Stomach (tissue), 9 donors: Measurements from ENCODE around the gene TPD52L1. TPM values are rescaled to one million over a fixed set of nuclear protein-coding genes. Genes with fewer than 3 reads are reported as not detected.

ENCODE experiments used
- DNase-seq, 2 donors: peaks; one replicate each; pipeline versions ENCODE4 v3.0.0 to v3.0.0-alpha.2; 2013 to 2019
- H3K27ac ChIP-seq, 5 donors: fragments of 200-600 bp in 4 of 5; sonication (generic) in 4 of 5; one replicate each; pipeline ENCODE4 v1.5.1; 2013 to 2019; ENCODE audit warnings: mild to moderate bottlenecking in 1 of 5, moderate library complexity in 1 of 5
- H3K27me3 ChIP-seq, 3 donors: fragments of 200-600 bp; sonication (generic); one replicate each; pipeline ENCODE4 v1.5.1; 2017 to 2019; ENCODE audit warnings: mixed run types in 1 of 3
- H3K36me3 ChIP-seq, 4 donors: fragments of 200-600 bp; sonication (generic); 1 replicate in 3 of 4; 2 replicates in 1 of 4; pipeline ENCODE4 v1.5.1; 2016 to 2019
- H3K4me1 ChIP-seq, 4 donors: fragments of 200-600 bp; sonication (generic); one replicate each; pipeline ENCODE4 v1.5.1; 2016 to 2019
- H3K4me3 ChIP-seq, 4 donors: fragments of 200-600 bp; sonication (generic) in 3 of 4; one replicate each; pipeline ENCODE4 v1.5.1; 2016 to 2019; ENCODE audit warnings: mild to moderate bottlenecking in 1 of 4
- H3K9me3 ChIP-seq, 4 donors: fragments of 200-600 bp; sonication (generic); one replicate each; pipeline ENCODE4 v1.5.1; 2016 to 2019
- CTCF ChIP-seq, 7 experiments: fragments of 450-650 bp in 4 of 7; fragments of 200-600 bp in 3 of 7; sonication (generic) in 3 of 7; IDR thresholded peaks; one replicate each; pipeline ENCODE4 v1.5.1; 2016 to 2019; ENCODE audit warnings: antibody characterized with exemption in 7 of 7, control low read depth in 2 of 7, mild to moderate bottlenecking in 1 of 7
- EP300 ChIP-seq: sonication (generic); formaldehyde crosslinking; IDR thresholded peaks from one replicate; pipeline ENCODE4 v1.6.1; 2017; ENCODE audit warnings: antibody characterized with exemption
- POLR2A ChIP-seq, 4 donors: fragments of 450-650 bp; IDR thresholded peaks; one replicate each; pipeline ENCODE4 v1.6.1; 2016; ENCODE audit warnings: antibody characterized with exemption in 4 of 4, control low read depth in 2 of 4, mild to moderate bottlenecking in 1 of 4, moderate library complexity in 1 of 4
- POLR2AphosphoS5 ChIP-seq, 3 donors: sonication (generic); formaldehyde crosslinking; IDR thresholded peaks; one replicate each; pipeline ENCODE4 v1.6.1; 2016; ENCODE audit warnings: antibody characterized with exemption in 3 of 3
- WGBS, 5 donors: extraction: QIAGEN DNeasy Blood & Tissue Kit in 3 of 5; methylation state at CpG; one replicate each; pipeline versions ENCODE4 v1.1.5 to v1.1.7; 2013 to 2018; 5-methylcytosine and 5-hydroxymethylcytosine counted together
- intact Hi-C: fragments of 100-400 bp; cut with DNase I; formaldehyde crosslinking; loops from one replicate; pipeline ENCODE4 v1.15.1; 2023; ENCODE audit warnings: low total_unique reads
- polyA plus RNA-seq, 3 donors: library from polyadenylated mRNA; stranded (reverse); fragments of 200-250 nt; gene quantifications; one replicate each; pipeline ENCODE4 v1.2.3, GENCODE V29; 2013
- total RNA-seq, 5 donors: library from RNA; depleted of rRNA; stranded (reverse); fragments of >200 nt; gene quantifications; one replicate each; pipeline versions ENCODE4 v1.1.0 to v1.2.3, GENCODE V29; 2014 to 2016
- donor health status: healthy with polysubstance abuse.
- donor health status: Bipolar disorder and iron deficiency.
- donor health status: healthy.

The TPD52L1 gene
- total and polyA plus RNA-seq, 8 donors = 14.8 to 102 (median 78.9) TPM

GRCh38 chr6:125200941-125201340 is 47.4 kb downstream of the TPD52L1 start:
- 72 to 76% (median 72%) methylated on average over 3 of the region's 3 CpGs for WGBS, 5 donors
- TF ChIP-seq POLR2AphosphoS5 (IDR thresholded peaks at IDR 0.05) (no peak), EP300 (no peak), POLR2A (IDR thresholded peaks at IDR 0.05) (no peak)

DNA sequence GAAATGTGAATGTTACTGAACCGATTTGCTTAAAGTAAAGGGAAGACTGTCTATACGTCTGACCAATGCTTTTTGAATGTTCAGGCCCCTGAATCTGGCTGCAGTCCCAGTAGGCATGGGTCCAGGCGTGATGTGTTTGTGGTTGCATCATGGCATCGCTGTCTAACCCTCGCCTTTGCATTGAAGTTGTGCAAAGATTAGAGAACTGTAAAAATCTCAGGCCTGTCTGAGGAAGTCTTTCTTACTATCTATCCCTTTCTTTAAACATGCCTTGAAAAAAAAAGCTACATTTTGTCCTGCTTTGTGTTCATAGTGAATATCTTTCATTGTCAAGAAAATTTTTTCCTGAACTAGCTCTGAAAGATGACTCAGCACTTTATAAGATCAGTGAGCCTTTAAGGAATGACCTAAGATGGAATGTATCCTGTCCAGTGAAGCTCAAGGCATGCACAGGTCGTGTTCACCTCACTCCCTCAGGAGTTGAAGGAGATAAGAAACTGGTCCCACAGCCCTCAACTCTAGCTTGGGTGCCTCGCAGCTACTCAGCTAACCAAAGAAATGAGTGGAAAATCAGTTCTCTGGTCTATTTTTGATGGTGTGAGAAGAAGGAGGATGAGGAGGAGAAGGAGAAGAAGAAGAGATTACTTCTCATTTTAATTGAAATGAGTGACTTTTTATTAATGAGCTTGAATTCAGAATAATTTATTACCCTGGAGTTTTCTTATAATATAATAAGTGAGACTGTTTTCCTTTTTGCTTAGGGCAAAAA is 48.6 kb downstream of the TPD52L1 start:
- WGBS, 5 donors = 25 to 42% (median 31%) methylated on average over 7 of the region's 7 CpGs
- Histone ChIP-seq H3K27ac (peak overlapping the region in 3 of 5 donors; percentile 10 to 41 (median 20)), H3K36me3 (no peaks in the 10 kb centered on the region), H3K27me3 (no peaks in the 10 kb centered on the region), H3K4me3 (no peak overlapping the region), H3K9me3 (no peaks in the 10 kb centered on the region), H3K4me1 (peaks cover 17 to 49% (median 24%) of the 10 kb centered on the region in 4 donors)
- peak; percentile 67 for DNase-seq
- intact Hi-C loops = no loop called here
- TF ChIP-seq POLR2AphosphoS5 (IDR thresholded peaks at IDR 0.05) (peak in 1 of 3 donors; percentile 17), EP300 (no peak)

More at GRCh38 chr6:125200941-125201340, 47.4 kb downstream of the TPD52L1 start:
- no peaks in the 10 kb centered on the region for H3K27me3 ChIP-seq
- DNase-seq = no peak
- H3K36me3 ChIP-seq = no peaks in the 10 kb centered on the region
- no peak overlapping the region for H3K27ac ChIP-seq
- no peaks in the 10 kb centered on the region for H3K9me3 ChIP-seq
- H3K4me1 ChIP-seq = peaks cover 17 to 60% (median 30%) of the 10 kb centered on the region in 4 donors
- intact Hi-C loops = no loop called here
- H3K4me3 ChIP-seq = no peak overlapping the region

DNA sequence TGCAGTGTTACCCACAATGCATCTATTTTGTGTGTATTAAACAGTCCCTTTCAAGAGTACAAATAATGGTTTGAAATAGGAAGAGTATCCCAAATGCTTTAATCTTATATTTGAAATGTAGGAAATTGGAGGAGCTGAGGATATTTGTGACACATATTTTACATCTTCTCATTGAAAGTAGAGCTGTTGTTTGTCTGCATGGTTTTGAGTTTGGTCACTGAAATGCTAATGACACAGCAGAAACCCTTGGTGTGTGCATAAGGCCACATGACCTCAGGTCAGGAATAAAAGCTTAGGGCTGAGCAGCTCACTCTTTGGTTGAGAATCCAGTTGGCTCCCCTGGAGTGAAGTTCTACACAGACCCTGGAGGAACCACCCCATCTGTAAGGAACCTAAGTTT is 49.8 kb downstream of the TPD52L1 start:
- H3K27me3 ChIP-seq = no peaks in the 10 kb centered on the region
- no peaks in the 10 kb centered on the region for H3K36me3 ChIP-seq
- H3K4me1 ChIP-seq = peaks cover 8 to 38% (median 12%) of the 10 kb centered on the region in 4 donors
- TF ChIP-seq CTCF (IDR thresholded peaks at IDR 0.05) = no peak
- no peak for TF ChIP-seq EP300
- no peak for TF ChIP-seq POLR2AphosphoS5 (IDR thresholded peaks at IDR 0.05)
- no peak for TF ChIP-seq POLR2A (IDR thresholded peaks at IDR 0.05)
- no peak overlapping the region for H3K27ac ChIP-seq
- no peaks in the 10 kb centered on the region for H3K9me3 ChIP-seq
- intact Hi-C loops = no loop called here
- no peak overlapping the region for H3K4me3 ChIP-seq
- no peak for DNase-seq

DNA sequence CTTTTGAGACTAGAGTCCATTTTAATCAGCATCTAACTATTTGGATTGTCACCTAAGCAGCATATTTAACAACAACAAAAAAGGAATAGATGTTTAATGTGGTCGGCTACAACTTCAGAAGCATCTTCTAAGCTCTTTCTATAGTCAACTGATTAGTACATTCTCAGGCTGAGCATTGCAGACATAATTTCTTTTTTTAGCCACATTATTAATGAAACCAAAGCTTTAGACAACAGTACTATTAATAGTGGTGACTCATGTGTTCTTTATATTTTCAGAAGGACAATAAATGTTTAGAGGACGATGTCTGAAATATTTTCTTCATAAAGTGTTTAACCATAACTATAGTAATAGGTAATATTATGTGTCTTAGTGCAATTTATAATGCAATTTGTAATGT is 52.4 kb downstream of the TPD52L1 start:
- no peak for TF ChIP-seq POLR2AphosphoS5 (IDR thresholded peaks at IDR 0.05)
- TF ChIP-seq CTCF (IDR thresholded peaks at IDR 0.05) = no peak
- no peak for TF ChIP-seq EP300
- TF ChIP-seq POLR2A (IDR thresholded peaks at IDR 0.05) = no peak
- Histone ChIP-seq H3K9me3 (no peaks in the 10 kb centered on the region), H3K4me3 (no peak overlapping the region), H3K4me1 (peaks cover 4 to 28% (median 10%) of the 10 kb centered on the region in 4 donors), H3K36me3 (no peaks in the 10 kb centered on the region), H3K27ac (no peak overlapping the region), H3K27me3 (no peaks in the 10 kb centered on the region)
- no peak for DNase-seq
- WGBS, 5 donors = 78 to 91% (median 82%) methylated on average over 2 of the region's 2 CpGs
- intact Hi-C loops = no loop called here

DNA sequence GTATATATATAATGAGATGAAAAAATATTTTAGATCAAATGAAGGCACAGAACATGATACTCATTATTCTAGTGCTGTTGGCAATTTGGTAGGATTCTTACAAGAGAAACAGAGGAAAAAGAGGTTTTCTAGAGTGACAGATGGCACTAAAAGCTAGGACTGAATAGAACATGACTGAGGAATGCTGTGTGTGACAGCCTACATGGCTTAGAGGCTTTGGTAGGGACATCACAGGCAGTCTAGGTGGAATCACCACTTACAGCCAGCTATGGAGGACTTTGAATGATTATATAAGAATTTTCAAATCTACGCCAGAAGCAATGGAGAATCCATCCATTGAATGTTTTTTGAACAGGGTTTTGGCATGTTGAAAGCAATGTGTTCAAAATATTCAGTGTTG is 52.8 kb downstream of the TPD52L1 start:
- Histone ChIP-seq H3K36me3 (no peaks in the 10 kb centered on the region), H3K27ac (no peak overlapping the region), H3K4me3 (no peak overlapping the region), H3K27me3 (no peaks in the 10 kb centered on the region), H3K9me3 (no peaks in the 10 kb centered on the region), H3K4me1 (peaks cover 4 to 23% (median 9%) of the 10 kb centered on the region in 4 donors)
- DNase-seq = no peak
- 93 to 98% (median 96%) methylated on average over 1 of the region's 1 CpG for WGBS, 5 donors
- TF ChIP-seq POLR2AphosphoS5 (IDR thresholded peaks at IDR 0.05) = no peak
- TF ChIP-seq POLR2A (IDR thresholded peaks at IDR 0.05) = no peak
- no peak for TF ChIP-seq EP300
- no peak for TF ChIP-seq CTCF (IDR thresholded peaks at IDR 0.05)
- intact Hi-C loops = no loop called here
